H1 (cell line): ENCODE data around the gene UBASH3B. TPM values are rescaled to one million over a fixed set of nuclear protein-coding genes. Genes with fewer than 3 reads are reported as not detected.

Experiments used
- CTCF ChIA-PET: fragments of 300-600 bp; sonication (Branson Sonifier 250); formaldehyde crosslinking; loops from one replicate; lab custom pipeline; 2021; ENCODE audit not compliant: partially characterized antibody; lab: Charles Lee
- POLR2A ChIA-PET: fragments of 300-600 bp; sonication (Branson Sonifier 250); formaldehyde crosslinking; loops from one replicate; lab custom pipeline; 2021; ENCODE audit warnings: inconsistent platforms; ENCODE audit not compliant: partially characterized antibody; lab: Charles Lee
- DNase-seq, 2 experiments: peaks; one replicate each; pipeline versions ENCODE4 v3.0.0 to v3.0.0-alpha.2; 2010 to 2022; ENCODE audit warnings: low spot score in 2 of 2, low read depth in 1 of 2, mixed read lengths in 1 of 2
- FAIRE-seq: peaks from 2 replicates; lab custom pipeline; 2011; peaks lifted over from hg19 to GRCh38; lab: Jason Lieb, UNC
- H2AFZ ChIP-seq: 2 replicates; pipeline ENCODE4 v1.8.1; 2012; ENCODE audit warnings: low read length, inconsistent platforms
- H2AK5ac ChIP-seq: 2 replicates; pipeline ENCODE4 v1.6.1; 2013; ENCODE audit warnings: low read depth, low read length
- H2BK120ac ChIP-seq: replicated peaks from 2 replicates; pipeline ENCODE3; 2013; ENCODE audit warnings: low read depth, low read length, inconsistent platforms
- H2BK12ac ChIP-seq: 2 replicates; pipeline ENCODE4 v1.6.1; 2013; ENCODE audit warnings: low read depth, low read length
- H2BK15ac ChIP-seq: 2 replicates; pipeline ENCODE4 v1.6.1; 2013; ENCODE audit warnings: low read length
- H2BK20ac ChIP-seq: 2 replicates; pipeline ENCODE4 v1.6.1; 2013; ENCODE audit warnings: low read length
- H2BK5ac ChIP-seq: 2 replicates; pipeline ENCODE4 v1.6.1; 2013; ENCODE audit warnings: low read depth, low read length
- H3K14ac ChIP-seq: 2 replicates; pipeline ENCODE4 v1.6.1; 2013; ENCODE audit warnings: inconsistent platforms; ENCODE audit not compliant: insufficient read length
- H3K18ac ChIP-seq: 2 replicates; pipeline ENCODE4 v1.6.1; 2013; ENCODE audit warnings: low read length; ENCODE audit errors: extremely low read depth
- H3K23ac ChIP-seq: 2 replicates; pipeline ENCODE4 v1.6.1; 2013; ENCODE audit warnings: inconsistent platforms; ENCODE audit not compliant: insufficient read length
- H3K23me2 ChIP-seq: 2 replicates; pipeline ENCODE4 v1.6.1; 2013; ENCODE audit warnings: low read depth, low read length
- H3K27ac ChIP-seq: 2 replicates; pipeline ENCODE4 v1.6.1; 2011; ENCODE audit warnings: low read depth, low read length, inconsistent platforms
- H3K27me3 ChIP-seq, 4 experiments: replicated peaks in 1 of 4; 1 replicate in 1 of 4; 2 replicates in 3 of 4; pipeline versions ENCODE4 v1.6.1 to v1.8.1; 2011 to 2013; ENCODE audit warnings: low read length in 3 of 4, mild to moderate bottlenecking in 3 of 4, inconsistent platforms in 2 of 4, mixed read lengths in 2 of 4, moderate library complexity in 1 of 4; ENCODE audit not compliant: control insufficient read depth in 3 of 4, insufficient read depth in 3 of 4; ENCODE audit errors: extremely low read depth in 1 of 4
- H3K36me3 ChIP-seq, 4 experiments: 2 replicates each; pipeline versions ENCODE4 v1.6.1 to v1.8.1; 2011 to 2013; ENCODE audit warnings: mild to moderate bottlenecking in 4 of 4, low read length in 3 of 4, moderate library complexity in 2 of 4, control low read depth in 1 of 4, inconsistent platforms in 1 of 4; ENCODE audit not compliant: insufficient read depth in 4 of 4, control insufficient read depth in 2 of 4
- H3K4ac ChIP-seq: replicated peaks from 2 replicates; pipeline ENCODE3; 2013; ENCODE audit warnings: low read length, low read depth, mixed read lengths, inconsistent platforms; ENCODE audit not compliant: insufficient read length
- H3K4me1 ChIP-seq, 4 experiments: replicated peaks in 1 of 4; 1 replicate in 1 of 4; 2 replicates in 3 of 4; pipeline versions ENCODE4 v1.6.1 to v1.8.1; 2011 to 2013; ENCODE audit warnings: low read length in 3 of 4, inconsistent platforms in 2 of 4, mixed read lengths in 1 of 4; ENCODE audit not compliant: insufficient read depth in 4 of 4, control insufficient read depth in 3 of 4
- H3K4me2 ChIP-seq, 2 experiments: 2 replicates each; pipeline versions ENCODE4 v1.6.1 to v1.8.1; 2011 to 2013; ENCODE audit warnings: low read depth in 2 of 2, low read length in 2 of 2, control low read depth in 1 of 2, inconsistent platforms in 1 of 2, mild to moderate bottlenecking in 1 of 2; ENCODE audit not compliant: insufficient read depth in 1 of 2
- H3K4me3 ChIP-seq, 4 experiments: fragments of 200-600, 300-600 bp in 1 of 4; sonication (generic), shearing (Covaris generic), sonication (Bioruptor Twin) in 1 of 4; 2 replicates each; pipeline versions ENCODE4 v1.5.1 to v1.8.1; 2011 to 2016; ENCODE audit warnings: low read length in 4 of 4, low read depth in 3 of 4, control low read depth in 2 of 4, inconsistent platforms in 2 of 4, mild to moderate bottlenecking in 2 of 4, mixed read lengths in 1 of 4, moderate library complexity in 1 of 4; ENCODE audit not compliant: insufficient read depth in 2 of 4; ENCODE audit errors: extremely low read depth in 1 of 4
- H3K56ac ChIP-seq: replicated peaks from 2 replicates; pipeline ENCODE3; 2013; ENCODE audit warnings: low read depth, mild to moderate bottlenecking, mixed read lengths, low read length, inconsistent platforms; ENCODE audit not compliant: insufficient read length
- H3K79me1 ChIP-seq: 2 replicates; pipeline ENCODE4 v1.6.1; 2013; ENCODE audit warnings: low read depth, low read length, control low read depth
- H3K79me2 ChIP-seq, 2 experiments: 2 replicates each; pipeline versions ENCODE4 v1.6.1 to v1.8.1; 2012 to 2013; ENCODE audit warnings: low read length in 2 of 2, mild to moderate bottlenecking in 2 of 2, inconsistent platforms in 1 of 2; ENCODE audit not compliant: insufficient read depth in 2 of 2, control insufficient read depth in 1 of 2
- H3K9ac ChIP-seq, 4 experiments: replicated peaks in 1 of 4; 1 replicate in 1 of 4; 2 replicates in 3 of 4; pipeline versions ENCODE4 v1.6.1 to v1.8.1; 2011 to 2013; ENCODE audit warnings: low read depth in 3 of 4, low read length in 3 of 4, control low read depth in 2 of 4, mild to moderate bottlenecking in 2 of 4, moderate library complexity in 2 of 4, inconsistent platforms in 1 of 4; ENCODE audit errors: extremely low read depth in 1 of 4
- H3K9me3 ChIP-seq, 2 experiments: 2 replicates each; pipeline versions ENCODE4 v1.6.1 to v1.8.1; 2012 to 2013; ENCODE audit warnings: mild to moderate bottlenecking in 2 of 2, moderate library complexity in 2 of 2, control low read depth in 1 of 2, inconsistent platforms in 1 of 2, low read depth in 1 of 2, low read length in 1 of 2, mixed read lengths in 1 of 2; ENCODE audit not compliant: insufficient read depth in 2 of 2
- H4K20me1 ChIP-seq, 2 experiments: replicated peaks in 1 of 2; 2 replicates each; pipeline versions ENCODE3 to v1.8.1; 2011 to 2013; ENCODE audit warnings: inconsistent platforms in 2 of 2, low read length in 2 of 2, mild to moderate bottlenecking in 1 of 2; ENCODE audit not compliant: insufficient read depth in 2 of 2, control insufficient read depth in 1 of 2
- H4K5ac ChIP-seq: 2 replicates; pipeline ENCODE4 v1.6.1; 2013; ENCODE audit warnings: low read length, low read depth, mixed read lengths, inconsistent platforms; ENCODE audit not compliant: insufficient read length
- H4K8ac ChIP-seq: 2 replicates; pipeline ENCODE4 v1.8.0; 2013; ENCODE audit warnings: mild to moderate bottlenecking, moderate library complexity, low read length, inconsistent platforms; ENCODE audit not compliant: insufficient read depth; ENCODE audit errors: extremely low read depth
- H4K91ac ChIP-seq: replicated peaks from 2 replicates; pipeline ENCODE3; 2013; ENCODE audit warnings: low read length, mixed read lengths, inconsistent platforms; ENCODE audit not compliant: insufficient read length
- BCL11A ChIP-seq, 2 experiments: IDR thresholded peaks; one replicate each; pipeline ENCODE4 v1.6.1; 2011; ENCODE audit warnings: low read depth in 2 of 2, low read length in 2 of 2, mild to moderate bottlenecking in 2 of 2
- CHD2 ChIP-seq: IDR thresholded peaks from 2 replicates; pipeline ENCODE4 v1.6.1; 2012; ENCODE audit warnings: low read length, improper control_type of control experiment
- EGR1 ChIP-seq: IDR thresholded peaks from 2 replicates; pipeline ENCODE4 v1.6.1; 2011; ENCODE audit warnings: low read depth, low read length, borderline replicate concordance
- TEAD4 ChIP-seq: IDR thresholded peaks from 2 replicates; pipeline ENCODE4 v1.6.1; 2012; ENCODE audit warnings: low read depth, low read length, inconsistent platforms, mixed read lengths
- WGBS, 2 experiments: shearing (Covaris generic) in 1 of 2; methylation state at CpG; one replicate each; pipeline versions ENCODE4 v1.1.6 to v1.1.7; 2013 to 2015; ENCODE audit warnings: low lambda C conversion rate in 2 of 2, mixed read lengths in 2 of 2, inconsistent platforms in 1 of 2, low coverage in 1 of 2, missing lambda C conversion rate in 1 of 2; ENCODE audit not compliant: insufficient replicate concordance in 2 of 2, insufficient coverage in 1 of 2, insufficient read length in 1 of 2; ENCODE audit errors: extremely low coverage in 1 of 2, missing lambda C conversion rate in 1 of 2; 5-methylcytosine and 5-hydroxymethylcytosine counted together
- polyA plus RNA-seq, 7 experiments: library from polyadenylated mRNA; depleted of rRNA in 3 of 7; stranded (reverse) in 5 of 7; unstranded in 2 of 7; fragments of >200 nt in 5 of 7; fragments of 200-250 nt in 2 of 7; gene quantifications; 1 replicate in 5 of 7; 2 replicates in 1 of 7; 4 replicates in 1 of 7; pipeline versions ENCODE4 v1.2.1 to v1.2.3, GENCODE V29; 2011 to 2013; ENCODE audit warnings: missing spikeins in 2 of 7, mixed read lengths in 2 of 7
- total RNA-seq: library from RNA; stranded (reverse); fragmentation: NEBNext Ultra II Directional; extraction: Animal tissue kit (Norgen Biotek cat#: 25700); gene quantifications from 2 replicates; pipeline ENCODE4 v1.2.1, GENCODE V29; 2021

UBASH3B gene
- total and polyA plus RNA-seq, 2 of the 8 experiments (the other 6 are each of a cell fraction or from before 2014, with no cell fraction given): 7.5 to 9.5 TPM

DNA sequence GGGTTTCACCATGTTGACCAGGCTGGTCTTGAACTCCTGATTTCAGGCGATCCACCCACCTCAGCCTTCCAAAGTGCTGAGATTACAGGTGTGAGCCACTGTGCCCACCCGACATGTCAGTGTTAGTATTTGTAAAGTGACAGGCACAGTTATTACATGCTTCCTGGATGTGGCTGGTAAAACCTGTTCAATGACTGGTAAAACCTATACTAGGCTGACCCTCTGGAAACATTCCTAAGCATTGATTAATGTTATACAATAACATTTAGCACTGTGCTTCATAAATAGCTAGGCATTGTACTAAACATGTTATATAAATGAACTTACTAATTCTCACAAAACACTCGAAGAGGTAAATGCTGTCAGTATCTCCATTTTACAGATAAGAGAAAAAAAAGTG lies 206.1 kb downstream of the UBASH3B start:
- H3K4ac ChIP-seq: no peak overlapping the region
- no peak overlapping the region for H3K9ac ChIP-seq
- H4K5ac ChIP-seq: no peak overlapping the region
- no peak overlapping the region for H3K23ac ChIP-seq
- no peak for DNase-seq
- no peak for FAIRE-seq
- no peak overlapping the region for H2BK5ac ChIP-seq
- H2AK5ac ChIP-seq: no peak overlapping the region
- no peak overlapping the region for H3K18ac ChIP-seq
- H3K4me2 ChIP-seq: no peak overlapping the region
- H3K79me1 ChIP-seq: no peaks in the 10 kb centered on the region
- H3K9me3 ChIP-seq: no peaks in the 10 kb centered on the region
- POLR2A ChIA-PET: no interaction called here
- no peak overlapping the region for H2BK120ac ChIP-seq
- TF ChIP-seq BCL11A (IDR thresholded peaks at IDR 0.05; ENCODE audit: low read depth in 2 of 2, low read length in 2 of 2) (no peak), TEAD4 (no peak), CHD2 (no peak), EGR1 (no peak)
- no peaks in the 10 kb centered on the region for H3K23me2 ChIP-seq
- 82% methylated on average over 3 of the region's 3 CpGs; no CpG with 5 or more reads in 1 of the 2 experiments for WGBS, 2 experiments
- H3K14ac ChIP-seq: no peak overlapping the region
- no peak overlapping the region for H2BK12ac ChIP-seq
- H3K27ac ChIP-seq: no peak overlapping the region
- no peak overlapping the region for H2BK20ac ChIP-seq
- H3K56ac ChIP-seq: no peak overlapping the region
- H2AFZ ChIP-seq: no peak overlapping the region
- no peak overlapping the region for H3K4me3 ChIP-seq
- H4K91ac ChIP-seq: no peak overlapping the region
- H3K79me2 ChIP-seq: no peaks in the 10 kb centered on the region
- no peaks in the 10 kb centered on the region for H3K36me3 ChIP-seq
- CTCF ChIA-PET: interaction anchor here (1.1 to 13.0 kb wide), 6 partner anchors 65 to 159 kb away, joined by 3 to 145 read pairs (median 4); no protein-coding TSS in a partner anchor
- H2BK15ac ChIP-seq: no peak overlapping the region
- no peaks in the 10 kb centered on the region for H3K27me3 ChIP-seq
- peaks cover 0 to under 1% (median 0%) of the 10 kb centered on the region in 4 experiments; a peak in 1 of 7 replicates for H3K4me1 ChIP-seq
- no peaks in the 10 kb centered on the region for H4K20me1 ChIP-seq
- no peak overlapping the region for H4K8ac ChIP-seq
